Coronary artery (tissue), 2 donors: ENCODE data around the gene DLG5.

ENCODE experiments used
- DNase-seq: peaks from one replicate; pipeline ENCODE4 v3.0.0-alpha.2; 2017; ENCODE audit warnings: low spot score
- H3K27ac ChIP-seq, 2 donors: fragments of 200-600 bp; sonication (generic); one replicate each; pipeline ENCODE4 v1.5.1; 2016 to 2019
- H3K4me3 ChIP-seq: fragments of 200-600 bp; sonication (generic); 2 replicates; pipeline ENCODE4 v1.5.1; 2016; ENCODE audit warnings: mild to moderate bottlenecking, moderate library complexity
- CTCF ChIP-seq: fragments of 200-600 bp; sonication (generic); IDR thresholded peaks from one replicate; pipeline ENCODE4 v1.5.1; 2019; ENCODE audit warnings: antibody characterized with exemption

The DLG5 gene

GRCh38 chr10:77788496-77789010 is 138.0 kb downstream of the DLG5 start:
- DNase-seq: no peak
- TF ChIP-seq CTCF: no peak
- no peak overlapping the region for H3K27ac ChIP-seq
- no peak overlapping the region for H3K4me3 ChIP-seq

GRCh38 chr10:77787440-77787839 is 139.1 kb downstream of the DLG5 start:
- DNase-seq: no peak
- no peak for TF ChIP-seq CTCF
- no peak overlapping the region for H3K4me3 ChIP-seq
- H3K27ac ChIP-seq: no peak overlapping the region

GRCh38 chr10:77784856-77785255 is 141.7 kb downstream of the DLG5 start:
- no peak for TF ChIP-seq CTCF
- DNase-seq: no peak
- H3K27ac ChIP-seq: no peak overlapping the region
- no peak overlapping the region for H3K4me3 ChIP-seq

- peak; percentile 24 for DNase-seq
- no peak overlapping the region for H3K4me3 ChIP-seq
- no peak for TF ChIP-seq CTCF
- no peak overlapping the region for H3K27ac ChIP-seq
Observed at GRCh38 chr10:77782328-77783061, 144.1 kb downstream of the DLG5 start.

- Histone ChIP-seq H3K4me3 (no peak overlapping the region), H3K27ac (no peak overlapping the region)
- peak; percentile 46 for DNase-seq
- TF ChIP-seq CTCF: no peak
Observed at GRCh38 chr10:77781451-77782327, 144.9 kb downstream of the DLG5 start.

GRCh38 chr10:77780180-77780579 is 146.4 kb downstream of the DLG5 start:
- peak; percentile 52 for DNase-seq
- Histone ChIP-seq H3K4me3 (no peak overlapping the region), H3K27ac (no peak overlapping the region)
- no peak for TF ChIP-seq CTCF
